K562 (cell line): Measurements from ENCODE around the gene RBBP8. TPM values are rescaled to one million over a fixed set of nuclear protein-coding genes. Genes with fewer than 3 reads are reported as not detected.

Source experiments
- ATAC-seq: fragments of 200-7000 bp; cut with Tn5 transposase; 3 replicates; pipeline ENCODE4 v1.9.1; 2020; ENCODE audit warnings: moderate library complexity
- BruUV-seq: library from RNA; stranded (reverse); fragments of 400-500 nt; replicated peaks from 2 replicates; lab custom pipeline; 2021; lab: Mats Ljungman, UMichigan
- CTCF ChIA-PET: fragments of 300-600 bp; formaldehyde crosslinking; extraction: SDS; loops from one replicate; lab custom pipeline; 2021; ENCODE audit warnings: low intra/inter-chr PET ratio; lab: Yijun Ruan, JAX
- POLR2A ChIA-PET: fragments of 300-600, 350-650 bp; sonication (Branson Sonifier 250); formaldehyde crosslinking; extraction: SDS; loops from one replicate; lab custom pipeline; 2021; ENCODE audit warnings: antibody characterized with exemption, inconsistent platforms; lab: Yijun Ruan, JAX
- DNase-seq, 4 experiments: peaks; one replicate each; pipeline versions ENCODE4 v3.0.0 to v3.0.0-alpha.2; 2011 to 2018; ENCODE audit warnings: low spot score in 3 of 4, mixed read lengths in 3 of 4; ENCODE audit errors: extremely low read depth in 1 of 4
- FAIRE-seq: peaks from 2 replicates; lab custom pipeline; 2011; peaks lifted over from hg19 to GRCh38; lab: Jason Lieb, UNC
- H2AFZ ChIP-seq: 2 replicates; pipeline ENCODE4 v1.6.0; 2011; ENCODE audit warnings: low read depth, low read length, control low read depth, inconsistent platforms
- H3K27ac ChIP-seq: fragments of 200-600 bp; 3 replicates; pipeline ENCODE4 v1.8.0; 2011; ENCODE audit warnings: low read depth, mild to moderate bottlenecking, control low read depth, inconsistent platforms, low read length, moderate library complexity, mixed read lengths; ENCODE audit errors: extremely low read depth
- H3K27me3 ChIP-seq, 2 experiments: fragments of 300-600 bp in 1 of 2; 2 replicates in 1 of 2; 3 replicates in 1 of 2; pipeline versions ENCODE4 v1.6.0 to v1.8.0; 2011; ENCODE audit warnings: inconsistent platforms in 2 of 2, low read length in 2 of 2, mild to moderate bottlenecking in 1 of 2, mixed read lengths in 1 of 2, moderate library complexity in 1 of 2; ENCODE audit not compliant: control insufficient read depth in 2 of 2, insufficient read depth in 2 of 2
- H3K36me3 ChIP-seq: fragments of 300-600 bp; 3 replicates; pipeline ENCODE4 v1.8.0; 2011; ENCODE audit warnings: mild to moderate bottlenecking, low read length, inconsistent platforms; ENCODE audit not compliant: control insufficient read depth, insufficient read depth
- H3K4me1 ChIP-seq, 2 experiments: fragments of 200-600 bp in 1 of 2; replicated peaks in 1 of 2; 2 replicates in 1 of 2; 3 replicates in 1 of 2; pipeline versions ENCODE4 v1.5.1 to v1.8.0; 2011; ENCODE audit warnings: inconsistent platforms in 2 of 2, low read length in 2 of 2, mild to moderate bottlenecking in 1 of 2, mixed read lengths in 1 of 2, moderate library complexity in 1 of 2; ENCODE audit not compliant: control insufficient read depth in 2 of 2, insufficient read depth in 2 of 2
- H3K4me2 ChIP-seq: 2 replicates; pipeline ENCODE4 v1.6.1; 2011; ENCODE audit warnings: low read length, control low read depth, inconsistent platforms, mixed read lengths; ENCODE audit not compliant: insufficient read depth
- H3K4me3 ChIP-seq: fragments of 200-600 bp; sonication (generic), shearing (Covaris generic); 2 replicates; pipeline ENCODE4 v1.5.1; 2016; ENCODE audit warnings: control low read depth, inconsistent platforms
- H3K79me2 ChIP-seq: fragments of 200-600 bp; 3 replicates; pipeline ENCODE4 v1.8.0; 2011; ENCODE audit warnings: low read length, inconsistent platforms; ENCODE audit not compliant: control insufficient read depth, insufficient read depth
- H3K9ac ChIP-seq, 2 experiments: 2 replicates each; pipeline versions ENCODE4 v1.6.0 to v1.6.1; 2011; ENCODE audit warnings: low read depth in 2 of 2, low read length in 2 of 2, control low read depth in 1 of 2, inconsistent platforms in 1 of 2, mild to moderate bottlenecking in 1 of 2, mixed read lengths in 1 of 2; ENCODE audit not compliant: insufficient read depth in 1 of 2
- H3K9me1 ChIP-seq: one replicate; pipeline ENCODE4 v1.6.0; 2011; ENCODE audit warnings: inconsistent platforms, mild to moderate bottlenecking, low read length, moderate library complexity; ENCODE audit not compliant: control insufficient read depth, insufficient read depth
- H3K9me3 ChIP-seq: replicated peaks from 2 replicates; pipeline ENCODE4 v1.5.1; 2011; ENCODE audit warnings: low read depth, low read length, inconsistent platforms; ENCODE audit not compliant: control insufficient read depth, insufficient read depth
- H4K20me1 ChIP-seq: replicated peaks from 2 replicates; pipeline ENCODE4 v1.6.1; 2011; ENCODE audit warnings: low read length, inconsistent platforms, mixed read lengths; ENCODE audit not compliant: control insufficient read depth, insufficient read depth
- FIP1L1 ChIP-seq: fragments of 200-400 bp; formaldehyde crosslinking; IDR thresholded peaks from 2 replicates; pipeline ENCODE4 v1.6.1; 2018; ENCODE audit warnings: mild to moderate bottlenecking, low read depth, low read length; ENCODE audit not compliant: poor library complexity, severe bottlenecking
- HOXB6 ChIP-seq: fragments of 250-450 bp; sonication (Bioruptor Pico); IDR thresholded peaks from 2 replicates; pipeline ENCODE4 v1.5.1; 2022; ENCODE audit warnings: mild to moderate bottlenecking, borderline replicate concordance
- NCOA4 ChIP-seq: fragments of 450-650 bp; IDR thresholded peaks from 2 replicates; pipeline ENCODE4 v1.6.1; 2018; ENCODE audit warnings: mild to moderate bottlenecking; ENCODE audit not compliant: partially characterized antibody
- RBM15 ChIP-seq: fragments of 200-400 bp; formaldehyde crosslinking; IDR thresholded peaks from 2 replicates; pipeline ENCODE4 v1.6.1; 2018; ENCODE audit warnings: mild to moderate bottlenecking, low read length, moderate library complexity; ENCODE audit not compliant: insufficient read depth
- RFX5 ChIP-seq: IDR thresholded peaks from 2 replicates; pipeline ENCODE4 v1.6.1; 2011; ENCODE audit warnings: low read depth, mild to moderate bottlenecking, improper control_type of control experiment, low read length
- STAT5B ChIP-seq: fragments of 250-450 bp; sonication (Bioruptor Pico); IDR thresholded peaks from 2 replicates; pipeline ENCODE4 v1.8.0; 2021; ENCODE audit warnings: mild to moderate bottlenecking, inconsistent platforms
- ZNF586 ChIP-seq: fragments of 450-650 bp; formaldehyde crosslinking; conservative IDR thresholded peaks from 2 replicates; pipeline ENCODE4 v1.4.0; 2020; ENCODE audit warnings: mild to moderate bottlenecking, moderate library complexity
- WGBS: fragments of 100-300 bp; shearing (Covaris generic); methylation state at CpG from one replicate; pipeline ENCODE4 v1.1.6; 2016; ENCODE audit warnings: low coverage, mixed read lengths; ENCODE audit not compliant: insufficient coverage; ENCODE audit errors: missing lambda C conversion rate; 5-methylcytosine and 5-hydroxymethylcytosine counted together
- in situ Hi-C: fragments of 300-500 bp; cut with MboI; formaldehyde crosslinking; loops from 4 replicates; pipeline ENCODE4 v1.15.0; 2018; ENCODE audit warnings: inconsistent platforms, mixed read lengths
- intact Hi-C: fragments of 100-400 bp; cut with micrococcal nuclease; formaldehyde crosslinking; loops from 2 replicates; pipeline ENCODE4 v1.14.2; 2022
- polyA plus RNA-seq, 8 experiments: library from polyadenylated mRNA; depleted of rRNA in 4 of 8; stranded (reverse) in 5 of 8; unstranded in 3 of 8; fragments of >200 nt; fragmentation: Nextera tagmentation in 2 of 8; fragmentation: Illumina TruSeq in 1 of 8; extraction: Ambion mirVana in 2 of 8; extraction: Trizol in 1 of 8; gene quantifications; 2 replicates each; pipeline versions ENCODE4 v1.2.1 to v1.2.3, GENCODE V29; 2011 to 2014; ENCODE audit warnings: inconsistent platforms in 1 of 8, missing spikeins in 1 of 8
- total RNA-seq, 7 experiments: library from RNA; depleted of rRNA in 6 of 7; stranded (reverse); fragments of >200 nt in 6 of 7; fragmentation: Illumina TruSeq in 2 of 7; extraction: Trizol in 2 of 7; gene quantifications; 2 replicates each; pipeline versions ENCODE4 v1.2.1 to v1.2.3, GENCODE V29; 2011 to 2021; ENCODE audit warnings: low replicate concordance in 1 of 7

Gene RBBP8
- total and polyA plus RNA-seq, 9 of the 15 experiments (the other 6 are each of a cell fraction or from before 2014, with no cell fraction given): 28.4 to 63.1 (median 48.9) TPM

- peaks cover 5 to 11% of the 10 kb centered on the region in 2 experiments; a peak in 3 of 5 replicates for H3K4me1 ChIP-seq
- no peak overlapping the region for H3K9ac ChIP-seq
- no peaks in the 10 kb centered on the region for H3K9me3 ChIP-seq
- intact Hi-C loops: no loop called here
- H3K27me3 ChIP-seq: no peaks in the 10 kb centered on the region
- ChIA-PET POLR2A (interaction anchor here (0.6 to 1.5 kb wide), 3 partner anchors 9 to 39 kb away, joined by 3 to 4 read pairs (median 3); no protein-coding TSS in a partner anchor), CTCF (no interaction called here)
- H2AFZ ChIP-seq: no peak overlapping the region
- H3K79me2 ChIP-seq: peaks cover under 1% of the 10 kb centered on the region; the same call in 2 of the 3 replicates
- no peaks in the 10 kb centered on the region for H3K9me1 ChIP-seq
- in situ Hi-C loops: no loop called here
- TF ChIP-seq RFX5 (no peak), ZNF586 (no peak), NCOA4 (no peak), FIP1L1 (no peak), RBM15 (no peak), STAT5B (CRISPR knock-in tag) (no peak), HOXB6 (CRISPR knock-in tag) (no peak)
- no peak overlapping the region for H3K4me3 ChIP-seq
- 62% methylated on average over 3 of the region's 3 CpGs for WGBS
- ATAC-seq: no peak
- BruUV-seq: no TSS peak
- DNase-seq: no peak
- no peaks in the 10 kb centered on the region for H3K36me3 ChIP-seq
- no peaks in the 10 kb centered on the region for H4K20me1 ChIP-seq
- no peak overlapping the region for H3K27ac ChIP-seq
- FAIRE-seq: no peak
- no peak overlapping the region for H3K4me2 ChIP-seq
Observed at GRCh38 chr18:22928339-22928738, 4.8 kb upstream of the RBBP8 start.
